ENCODE measurements around the gene USP20.

USP20 gene

DNA sequence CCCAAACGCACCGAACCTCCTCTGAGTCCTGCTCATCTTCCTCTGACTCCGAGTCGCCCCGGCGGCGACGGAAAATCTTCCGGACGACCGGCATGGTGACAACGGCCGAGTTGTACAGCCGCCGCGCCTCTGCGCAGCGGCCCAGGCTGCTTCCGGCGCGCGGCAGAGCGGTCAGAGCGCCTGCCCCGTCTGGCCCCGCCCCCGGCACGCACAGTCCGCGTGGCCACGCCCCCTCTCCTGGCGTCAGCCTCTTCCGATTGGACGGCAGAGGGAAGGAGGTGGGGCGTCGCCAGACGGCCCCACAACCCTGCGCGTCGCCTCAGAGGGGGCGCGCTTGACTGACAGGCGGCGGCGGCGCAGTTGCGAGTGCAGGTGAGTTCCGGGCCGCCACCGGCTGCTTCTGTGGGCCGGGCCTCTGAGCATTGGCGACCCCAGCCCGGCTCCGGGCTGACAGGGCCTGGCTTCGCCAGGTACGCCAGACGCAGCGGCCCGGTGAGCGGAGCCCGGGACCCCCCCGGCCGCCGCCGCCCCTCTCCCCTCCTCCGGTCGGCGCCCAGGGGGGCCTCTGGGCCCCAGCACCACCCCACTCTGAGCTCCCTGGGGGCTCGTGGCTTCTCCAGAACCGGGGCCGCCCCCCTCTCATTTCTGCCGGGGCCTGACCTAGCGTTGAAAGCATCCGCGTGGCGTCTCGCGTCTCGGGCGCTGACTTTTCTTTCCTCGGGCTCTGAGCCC is at the start of gene USP20, which contains the start of gene C9orf78:
USP20 (plus strand) TSS at position 331 of the 732 bp plus-strand sequence. CDS start 17,098 bp downstream, outside the sequence.
C9orf78 (minus strand) TSS at position 148 of the 732 bp plus-strand sequence; CDS start at position 94, 54 bp downstream.
- in situ Hi-C loops (cut with MboI; ENCODE audit: low sequenced_read_pairs): no loop called here

DNA sequence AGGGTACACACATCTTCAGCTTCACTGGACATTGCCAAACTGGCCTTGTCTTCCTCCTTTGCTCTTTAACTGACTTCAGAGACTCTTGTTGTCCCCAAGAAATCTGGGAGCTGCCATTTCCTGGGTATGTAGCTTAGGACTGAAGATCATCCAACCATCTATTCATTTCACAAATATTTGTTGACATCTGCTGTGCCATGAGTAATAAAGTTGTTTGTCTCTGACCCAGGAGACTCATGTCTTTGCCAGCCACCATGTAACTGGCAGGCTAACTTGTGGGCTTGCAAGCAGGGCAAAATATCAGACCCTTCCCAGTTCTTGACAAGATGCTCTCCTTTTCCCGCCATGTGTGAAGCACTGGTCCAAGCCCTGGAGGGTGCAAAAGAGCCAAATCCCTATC is 49.4 kb upstream of the USP20 start:
- in situ Hi-C loops (cut with MboI; ENCODE audit: low sequenced_read_pairs): loop anchor here (25.0 kb wide), 1 partner anchor 649 kb away; no protein-coding TSS in a partner anchor

DNA sequence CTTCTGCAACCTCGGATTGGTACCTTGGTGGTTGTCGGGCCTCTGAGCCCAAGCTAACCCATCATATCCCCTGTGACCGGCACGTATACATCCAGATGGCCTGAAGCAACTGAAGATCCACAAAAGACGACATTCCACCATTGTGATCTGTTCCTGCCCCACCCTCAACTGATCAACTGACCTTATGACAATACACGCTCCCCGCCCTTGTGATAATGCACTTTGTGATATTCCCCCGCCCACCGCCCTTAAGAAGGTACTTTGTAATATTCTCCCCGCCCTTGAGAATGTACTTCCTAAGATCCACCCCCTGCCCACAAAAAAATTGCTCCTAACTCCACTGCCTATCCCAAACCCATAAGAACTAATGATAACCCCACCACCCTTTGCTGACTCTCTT is 48.8 kb upstream of the USP20 start:
- in situ Hi-C loops (cut with MboI; ENCODE audit: low sequenced_read_pairs): loop anchor here (25.0 kb wide), 1 partner anchor 649 kb away; no protein-coding TSS in a partner anchor

DNA sequence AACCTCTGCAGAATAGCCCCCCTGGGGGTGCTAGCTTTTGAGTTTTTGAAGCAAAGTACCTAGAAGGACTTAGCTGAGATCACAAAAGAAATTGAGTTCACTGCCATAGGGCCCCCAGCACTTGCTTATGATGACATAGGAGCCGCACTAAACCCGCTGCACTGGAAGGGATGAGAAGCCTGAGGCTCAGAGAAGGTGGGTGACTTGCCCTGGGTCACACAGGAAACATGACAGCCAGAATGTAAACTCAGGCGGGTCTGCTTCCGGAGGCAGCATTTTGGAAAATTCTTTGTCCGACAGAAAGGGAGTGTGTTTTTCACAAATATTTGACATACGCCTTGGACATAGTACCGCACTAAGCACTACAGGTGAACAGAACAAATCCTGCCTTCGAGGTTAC is 40.7 kb upstream of the USP20 start:
- in situ Hi-C loops (cut with MboI; ENCODE audit: low sequenced_read_pairs): loop anchor here (25.0 kb wide), 1 partner anchor 657 kb away; no protein-coding TSS in a partner anchor

DNA sequence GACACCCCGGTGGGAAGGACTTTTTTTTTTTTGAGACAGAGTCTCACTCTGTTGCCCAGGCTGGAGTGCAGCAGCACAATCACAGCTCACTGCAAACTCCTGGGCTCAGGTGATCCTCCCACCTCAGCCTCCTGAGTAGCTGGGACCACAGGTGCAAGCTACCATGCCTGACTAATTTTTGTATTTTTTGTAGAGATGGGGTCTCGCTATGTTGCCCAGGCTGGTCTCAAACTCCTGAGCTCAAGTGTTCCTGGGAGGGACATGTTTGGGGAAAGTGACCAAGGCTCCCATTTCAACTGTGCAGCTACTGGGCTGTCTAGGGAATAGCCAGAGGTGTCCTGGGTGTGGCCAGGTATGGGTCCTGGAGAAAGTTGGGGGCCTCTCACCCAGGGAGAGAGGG is 39.2 kb upstream of the USP20 start:
- in situ Hi-C loops (cut with MboI; ENCODE audit: low sequenced_read_pairs): loop anchor here (25.0 kb wide), 1 partner anchor 659 kb away; no protein-coding TSS in a partner anchor

DNA sequence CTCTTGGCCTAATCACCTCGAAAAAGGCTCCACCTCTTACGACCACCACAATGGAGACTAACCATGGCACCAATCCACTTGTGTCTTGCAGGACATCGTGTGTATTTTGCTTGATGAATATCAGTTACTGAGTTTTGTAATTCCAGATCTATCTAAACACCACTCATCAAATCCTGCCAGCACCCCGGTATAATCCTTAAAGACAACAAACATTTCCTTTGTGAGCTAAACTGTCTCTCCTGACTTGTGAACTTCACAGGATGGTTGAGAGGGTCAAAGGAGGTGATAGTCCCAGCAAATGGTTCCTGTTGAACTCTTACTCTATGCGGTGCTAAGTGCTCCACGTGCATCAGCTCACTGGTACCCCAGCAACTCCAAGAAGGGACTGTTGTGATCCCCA is 36.3 kb upstream of the USP20 start:
- in situ Hi-C loops (cut with MboI; ENCODE audit: low sequenced_read_pairs): loop anchor here (25.0 kb wide), 1 partner anchor 662 kb away; no protein-coding TSS in a partner anchor

DNA sequence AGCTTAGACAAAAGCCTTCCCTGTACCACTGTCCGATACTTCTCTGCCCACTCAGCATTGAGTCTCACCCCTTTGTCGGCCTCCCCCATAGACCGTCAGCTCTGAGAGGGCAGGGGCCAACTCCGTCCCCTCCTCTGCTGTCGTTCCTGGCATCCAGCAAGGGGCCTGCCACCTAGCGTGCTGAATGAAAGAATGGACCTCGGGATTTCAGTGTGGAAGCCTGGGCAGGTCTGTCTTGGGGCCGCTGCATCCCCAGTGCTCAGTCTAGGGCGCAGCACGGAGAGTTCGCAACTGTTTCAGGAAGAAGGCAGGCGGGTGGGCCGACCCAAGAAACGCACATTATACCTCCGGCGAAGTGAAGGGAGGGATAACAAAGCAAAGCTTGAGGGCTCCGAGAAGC is 33.8 kb upstream of the USP20 start:
- in situ Hi-C loops (cut with MboI; ENCODE audit: low sequenced_read_pairs): no loop called here

DNA sequence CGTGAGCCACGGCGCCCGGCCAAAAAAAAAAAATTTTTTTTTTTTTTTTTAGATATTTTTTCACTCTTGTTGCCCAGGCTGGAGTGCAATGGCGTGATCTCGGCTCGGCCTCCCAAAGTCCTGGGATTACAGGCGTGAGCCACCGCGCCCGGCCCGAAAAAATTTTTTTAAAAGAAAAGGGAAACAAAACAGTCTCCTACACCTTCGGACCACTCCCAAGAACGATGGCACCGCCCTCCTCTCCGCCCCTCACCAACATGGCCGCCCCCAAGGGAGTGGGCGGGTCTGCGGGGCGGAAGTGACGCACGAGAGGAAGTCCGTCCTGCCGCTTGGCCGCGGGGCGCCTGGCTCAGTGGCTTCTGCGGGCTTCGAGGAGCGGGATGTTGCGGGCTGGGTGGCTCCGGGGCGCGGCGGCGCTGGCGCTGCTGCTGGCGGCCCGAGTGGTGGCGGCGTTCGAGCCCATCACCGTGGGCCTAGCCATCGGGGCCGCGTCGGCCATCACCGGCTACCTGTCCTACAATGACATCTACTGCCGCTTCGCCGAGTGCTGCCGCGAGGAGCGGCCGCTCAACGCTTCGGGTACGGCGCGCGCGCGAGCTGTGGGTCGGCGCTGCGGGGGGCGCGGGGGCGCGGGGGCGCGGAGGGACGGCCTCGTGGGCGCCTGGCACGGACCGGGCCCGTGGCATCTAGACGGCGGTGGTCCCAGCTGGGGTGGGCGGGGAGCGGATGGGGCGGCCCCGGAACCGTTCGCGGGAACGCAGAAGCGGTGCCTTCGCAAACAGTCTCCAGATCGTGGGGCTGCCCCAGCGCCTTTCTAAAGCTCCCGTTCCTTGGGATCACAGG is 32.2 kb upstream of the USP20 start, which contains the start of gene TOR1B:
TOR1B (plus strand) TSS at position 352 of the 843 bp plus-strand sequence; CDS start at position 381, 29 bp downstream.
- in situ Hi-C loops (cut with MboI; ENCODE audit: low sequenced_read_pairs): no loop called here

DNA sequence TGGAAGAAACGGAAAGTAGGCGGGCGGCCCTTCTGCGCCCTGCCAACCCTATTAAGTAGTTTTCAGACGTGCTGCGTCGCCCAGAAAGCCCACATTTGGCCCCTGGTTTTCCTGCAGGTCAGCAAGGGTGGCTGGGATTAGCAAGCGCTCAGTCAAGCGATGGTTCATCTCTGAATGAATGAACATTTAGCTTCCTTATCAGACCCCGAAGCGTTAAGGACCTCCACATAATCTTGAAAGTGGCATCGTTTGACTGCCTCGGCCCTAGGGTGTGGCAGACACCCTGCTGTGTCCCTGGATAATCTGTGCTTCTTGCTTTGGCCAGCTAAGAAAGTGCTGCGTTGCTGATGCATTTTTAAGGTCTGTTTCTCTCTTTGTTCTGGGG is 31.6 kb upstream of the USP20 start:
- in situ Hi-C loops (cut with MboI; ENCODE audit: low sequenced_read_pairs): no loop called here

DNA sequence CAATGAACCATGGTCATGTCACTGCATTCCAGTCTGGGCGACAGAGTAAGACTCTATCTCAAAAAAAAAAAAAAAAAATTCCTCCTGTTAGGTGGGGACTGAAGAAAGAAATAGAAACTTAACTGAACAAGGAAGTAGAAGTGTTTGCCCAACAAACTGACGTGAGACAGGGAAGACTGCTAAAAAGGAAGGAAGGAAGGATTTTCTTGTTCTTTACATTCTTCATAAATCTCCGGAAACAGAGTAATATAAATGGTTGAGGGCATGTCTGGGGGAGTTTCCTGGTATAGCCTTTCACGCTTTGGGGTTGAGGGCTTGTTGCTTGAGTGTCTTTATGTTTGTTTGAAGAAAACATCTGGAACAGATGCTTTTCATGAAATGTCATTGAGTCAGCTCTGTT is 29.2 kb upstream of the USP20 start:
- in situ Hi-C loops (cut with MboI; ENCODE audit: low sequenced_read_pairs): no loop called here

DNA sequence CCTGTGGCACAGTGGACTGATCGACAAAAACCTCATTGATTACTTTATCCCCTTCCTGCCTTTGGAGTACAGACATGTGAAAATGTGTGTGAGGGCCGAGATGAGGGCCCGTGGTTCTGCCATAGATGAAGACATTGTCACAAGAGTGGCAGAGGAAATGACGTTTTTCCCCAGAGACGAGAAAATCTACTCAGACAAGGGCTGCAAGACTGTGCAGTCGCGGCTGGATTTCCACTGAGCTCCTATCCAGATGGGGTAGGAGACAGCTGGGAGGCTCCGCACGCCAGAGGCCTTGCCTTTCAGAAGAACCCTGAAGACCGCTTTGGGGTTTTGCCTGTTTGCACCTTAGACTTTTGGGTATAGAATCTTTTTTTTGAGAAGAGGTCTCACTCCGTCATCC is 25.9 kb upstream of the USP20 start:
- in situ Hi-C loops (cut with MboI; ENCODE audit: low sequenced_read_pairs): no loop called here

DNA sequence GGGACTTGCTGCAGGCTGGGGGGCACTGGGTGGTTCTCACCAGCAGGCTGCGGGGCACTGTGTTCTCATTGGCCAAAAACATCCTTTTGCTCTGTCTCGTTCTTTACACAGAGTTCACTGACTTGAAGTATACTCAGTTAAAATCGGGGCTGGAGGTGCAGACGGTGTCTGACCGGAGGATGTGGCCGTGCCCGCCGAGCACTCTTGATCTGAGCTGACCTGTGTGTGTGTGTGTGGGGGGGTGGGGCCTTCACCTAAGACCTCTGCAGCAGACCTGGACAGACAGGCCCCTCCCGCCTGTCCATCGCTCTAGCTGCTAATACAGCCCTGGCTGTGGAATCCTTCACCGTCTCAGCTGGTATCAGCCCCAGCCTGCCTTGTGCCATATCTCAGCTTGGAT is 25.1 kb upstream of the USP20 start:
- in situ Hi-C loops (cut with MboI; ENCODE audit: low sequenced_read_pairs): no loop called here

DNA sequence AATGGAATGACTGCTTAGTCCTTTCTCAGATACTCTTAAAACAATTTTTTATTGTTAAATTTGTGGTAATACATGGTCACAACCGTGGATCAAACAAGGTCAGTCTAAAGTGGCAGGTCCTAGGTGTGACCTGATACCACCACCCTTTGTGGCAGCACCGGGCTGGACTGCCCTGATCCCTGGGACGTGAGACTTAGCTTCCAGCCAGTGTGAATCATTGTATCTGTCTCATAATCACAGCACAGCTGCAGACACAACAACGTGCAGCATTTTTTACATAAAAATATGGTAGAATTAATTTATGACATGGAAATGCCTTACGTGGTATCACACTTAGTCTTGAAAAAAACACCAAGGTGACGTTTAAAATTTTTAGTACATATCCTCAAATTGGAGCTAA is 24.5 kb upstream of the USP20 start:
- in situ Hi-C loops (cut with MboI; ENCODE audit: low sequenced_read_pairs): no loop called here

DNA sequence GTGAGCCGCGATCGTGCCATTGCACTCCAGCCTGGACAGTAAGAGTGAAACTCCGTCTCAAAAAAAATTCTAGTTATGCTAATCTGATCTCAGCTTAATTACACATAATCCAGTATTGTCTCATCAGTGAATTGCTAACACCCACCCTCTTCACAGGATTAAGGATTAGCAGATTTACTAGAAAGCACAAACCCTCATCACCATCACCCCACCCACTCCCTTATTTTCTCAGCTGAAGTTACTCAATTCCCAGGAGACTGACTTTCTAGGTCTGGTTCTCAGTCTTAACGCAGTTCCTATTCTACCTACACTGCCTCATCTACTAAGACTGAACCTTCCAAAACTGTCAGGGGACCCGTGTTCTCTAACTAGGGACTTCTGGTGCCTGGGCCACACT is 23.3 kb upstream of the USP20 start:
- in situ Hi-C loops (cut with MboI; ENCODE audit: low sequenced_read_pairs): no loop called here

DNA sequence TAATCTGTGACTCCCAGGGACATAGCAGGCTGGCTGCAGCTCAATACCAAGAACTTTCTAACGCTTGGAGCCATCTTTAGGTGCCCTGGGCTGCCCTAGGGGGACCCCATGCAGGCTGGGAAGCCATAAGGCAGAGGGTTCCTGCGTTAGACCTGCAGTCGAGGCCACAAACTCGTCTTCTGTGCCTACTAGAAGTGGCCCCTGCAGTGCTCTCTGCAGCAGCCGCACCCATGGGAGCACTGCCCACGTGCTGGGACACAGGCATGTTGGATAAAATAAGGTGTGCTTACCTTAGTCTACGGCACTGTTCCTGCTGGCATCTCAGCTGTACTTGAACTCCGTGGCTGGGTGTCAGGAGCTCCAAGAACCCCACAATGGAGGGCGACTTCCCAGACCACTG is 22.9 kb upstream of the USP20 start:
- in situ Hi-C loops (cut with MboI; ENCODE audit: low sequenced_read_pairs): no loop called here

DNA sequence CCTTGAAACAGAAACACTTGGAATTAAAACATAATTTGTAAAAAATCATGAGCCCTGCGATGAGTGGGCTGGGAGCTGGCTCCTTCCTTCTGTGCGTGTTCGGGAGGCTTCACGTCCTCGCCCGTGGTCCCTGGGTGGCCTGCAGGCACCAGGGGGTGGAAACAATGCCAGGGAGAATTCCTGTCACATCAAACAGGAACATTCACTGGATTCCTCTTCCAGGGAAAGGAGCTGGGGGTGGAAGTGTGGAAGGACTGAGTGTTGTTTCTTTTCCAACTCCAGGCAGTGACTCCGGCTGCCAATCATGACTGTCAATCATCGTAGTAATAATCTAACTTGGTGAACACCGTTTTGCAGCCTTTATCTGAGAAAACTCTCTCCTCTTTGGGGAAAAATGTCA is 21.6 kb upstream of the USP20 start:
- in situ Hi-C loops (cut with MboI; ENCODE audit: low sequenced_read_pairs): no loop called here

DNA sequence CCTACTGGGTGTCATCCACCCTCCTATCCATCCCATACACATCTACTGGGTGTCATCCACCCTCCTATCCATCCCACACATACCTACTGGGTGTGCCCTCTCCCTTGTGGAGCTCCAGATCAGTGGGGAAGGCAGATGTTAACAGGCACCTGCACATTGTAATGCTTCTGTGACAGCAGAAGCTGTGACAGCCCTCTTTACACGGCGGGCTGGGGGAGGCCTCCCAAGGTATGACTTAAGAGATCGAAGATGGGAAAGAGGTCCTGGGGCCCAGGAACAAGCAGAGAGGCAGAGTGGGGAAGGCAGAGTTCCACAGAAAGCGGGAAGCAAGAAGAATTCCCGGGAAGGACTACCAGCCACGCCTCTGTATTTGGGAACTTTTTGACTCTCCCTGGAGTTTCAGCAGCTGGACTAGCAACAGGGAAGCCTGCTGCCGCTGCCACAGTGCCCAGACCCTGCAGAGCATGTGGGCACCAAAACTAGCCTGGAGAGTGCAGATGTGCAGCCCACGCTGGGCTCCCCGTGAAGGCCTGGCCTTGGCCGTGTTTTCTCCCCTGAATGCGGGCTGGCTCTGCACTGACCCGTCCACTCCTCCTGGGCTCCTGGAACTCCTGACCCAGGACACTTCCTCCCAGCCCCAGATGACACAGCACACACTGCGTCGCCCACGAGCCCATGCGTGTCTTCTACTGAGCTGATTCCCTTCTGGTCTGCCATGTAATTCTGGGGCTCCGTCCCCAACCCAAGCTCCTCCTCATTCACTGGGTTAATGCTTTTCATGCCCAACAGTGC is 20.6 kb upstream of the USP20 start:
- in situ Hi-C loops (cut with MboI; ENCODE audit: low sequenced_read_pairs): no loop called here

DNA sequence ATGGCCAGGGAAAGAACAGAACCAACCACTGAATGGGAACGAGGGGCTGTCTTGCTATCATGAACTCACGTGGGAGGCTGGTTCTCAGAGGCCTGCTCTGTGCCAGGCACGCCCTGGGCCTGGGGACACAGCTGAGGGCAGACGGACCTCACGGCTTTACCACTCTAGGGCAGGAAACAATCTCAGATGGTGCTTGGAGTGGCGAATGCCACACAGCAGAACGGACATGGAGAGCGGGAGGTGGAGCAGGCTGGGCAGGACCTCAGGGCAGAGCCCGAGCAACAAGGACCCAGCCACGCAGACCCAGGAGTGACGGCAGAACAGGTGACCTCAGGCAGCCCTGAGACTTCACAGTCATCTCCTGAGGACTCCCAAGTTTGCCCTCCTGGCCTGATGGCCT is 20.0 kb upstream of the USP20 start:
- in situ Hi-C loops (cut with MboI; ENCODE audit: low sequenced_read_pairs): no loop called here

DNA sequence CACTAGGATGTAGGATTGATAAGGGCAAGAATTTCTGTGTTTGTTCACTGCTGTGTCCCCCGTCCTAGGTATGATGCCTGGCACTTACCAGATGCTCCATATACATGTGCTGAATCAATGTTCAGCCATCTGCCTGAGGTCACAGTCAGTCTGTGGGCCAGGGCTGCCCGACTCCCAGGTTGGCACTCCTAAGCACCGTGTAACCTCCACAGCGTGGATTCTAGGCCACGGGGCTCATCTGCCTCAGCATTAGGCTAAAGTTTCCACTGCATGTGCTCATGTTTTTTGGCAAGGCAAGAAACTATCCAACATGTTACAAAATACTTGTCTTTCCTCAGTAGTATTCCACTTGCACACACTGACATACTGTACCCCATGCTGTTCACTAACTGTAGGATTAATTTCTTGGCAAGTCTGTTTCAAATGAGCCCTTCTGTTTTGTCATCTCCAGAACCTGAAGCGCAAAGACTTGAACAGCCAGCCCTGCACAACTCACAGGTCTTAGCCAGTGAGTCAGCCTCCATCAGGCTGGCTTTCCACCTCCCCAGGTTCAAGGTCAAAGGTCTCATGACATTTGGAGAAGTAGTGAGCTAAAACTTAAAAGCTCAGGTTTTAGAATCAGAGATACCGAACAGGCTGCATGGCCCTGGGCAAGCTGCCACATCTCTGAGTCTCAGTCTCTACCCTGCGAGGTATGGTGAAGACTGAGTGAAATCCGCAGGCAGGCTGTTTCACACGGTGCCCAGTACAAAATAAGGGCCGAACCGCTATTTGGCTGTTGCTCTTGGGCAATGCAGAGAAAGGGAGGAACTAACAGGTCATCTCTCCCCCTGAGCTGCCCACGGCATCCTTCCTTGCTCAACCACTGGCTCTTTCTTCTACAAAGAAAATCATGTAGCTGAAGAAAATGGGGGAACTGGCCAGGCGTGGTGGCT is 18.5 kb upstream of the USP20 start:
- in situ Hi-C loops (cut with MboI; ENCODE audit: low sequenced_read_pairs): no loop called here
